Glutamatergic neuron (in vitro differentiated cells): ENCODE results near the gene SIL1. TPM values are rescaled to one million over a fixed set of nuclear protein-coding genes. Genes with fewer than 3 reads are reported as not detected.

ENCODE experiments used
- DNase-seq: peaks from one replicate; pipeline ENCODE4 v3.0.0; 2022
- H3K27ac Mint-ChIP-seq: one replicate; pipeline ENCODE4 v1.8.0; 2020; ENCODE audit warnings: mild to moderate bottlenecking, mixed read lengths, inconsistent platforms; ENCODE audit not compliant: unreplicated experiment
- H3K27me3 Mint-ChIP-seq: one replicate; pipeline ENCODE4 v1.8.0; 2020; ENCODE audit warnings: mild to moderate bottlenecking, moderate library complexity, mixed read lengths, inconsistent platforms; ENCODE audit not compliant: unreplicated experiment
- H3K36me3 Mint-ChIP-seq: one replicate; pipeline ENCODE4 v1.8.0; 2020; ENCODE audit warnings: mild to moderate bottlenecking, mixed read lengths, inconsistent platforms; ENCODE audit not compliant: unreplicated experiment
- H3K4me1 Mint-ChIP-seq: one replicate; pipeline ENCODE4 v1.8.0; 2020; ENCODE audit warnings: mild to moderate bottlenecking, low read depth, mixed read lengths, inconsistent platforms; ENCODE audit not compliant: unreplicated experiment
- H3K4me3 Mint-ChIP-seq: one replicate; pipeline ENCODE4 v1.8.0; 2020; ENCODE audit warnings: mild to moderate bottlenecking, mixed read lengths, inconsistent platforms; ENCODE audit not compliant: unreplicated experiment
- H3K9me3 Mint-ChIP-seq: one replicate; pipeline ENCODE4 v1.8.0; 2020; ENCODE audit warnings: mild to moderate bottlenecking, moderate library complexity, mixed read lengths, inconsistent platforms; ENCODE audit not compliant: unreplicated experiment
- CTCF ChIP-seq: fragments of 200-600 bp; sonication (generic); IDR thresholded peaks from one replicate; pipeline ENCODE4 v1.5.0; 2021; ENCODE audit not compliant: partially characterized antibody, unreplicated experiment
- total RNA-seq: library from RNA; stranded (reverse); fragmentation: NEBNext Ultra II Directional; extraction: Animal tissue kit (Norgen Biotek cat#: 25700); gene quantifications from one replicate; pipeline ENCODE4 v1.2.1, GENCODE V29; 2021; ENCODE audit not compliant: unreplicated experiment

SIL1 gene
- total RNA-seq, 1 donor from 2014 or later = 15.9 TPM

GRCh38 chr5:138909734-138910133 lies 288.4 kb downstream of the SIL1 start:
- no peaks in the 10 kb centered on the region for H3K36me3 Mint-ChIP-seq
- H3K9me3 Mint-ChIP-seq = peaks cover 6% of the 10 kb centered on the region

GRCh38 chr5:138905541-138905940 lies 292.6 kb downstream of the SIL1 start:
- no peak for DNase-seq
- no peak overlapping the region for H3K27ac Mint-ChIP-seq
- no peak for TF ChIP-seq CTCF
- H3K4me3 Mint-ChIP-seq = no peak overlapping the region
- H3K9me3 Mint-ChIP-seq = peaks cover 8% of the 10 kb centered on the region
- peaks cover 5% of the 10 kb centered on the region for H3K36me3 Mint-ChIP-seq
- H3K27me3 Mint-ChIP-seq = peaks cover 4% of the 10 kb centered on the region
- H3K4me1 Mint-ChIP-seq = peaks cover 23% of the 10 kb centered on the region

More at GRCh38 chr5:138909734-138910133, 288.4 kb downstream of the SIL1 start:
- TF ChIP-seq CTCF = no peak
- Mint-ChIP-seq H3K27ac (no peak overlapping the region), H3K27me3 (peaks cover 4% of the 10 kb centered on the region), H3K4me3 (no peak overlapping the region), H3K4me1 (peaks cover 21% of the 10 kb centered on the region)
- DNase-seq = no peak

GRCh38 chr5:138903130-138903775 lies 294.9 kb downstream of the SIL1 start:
- peaks cover 5% of the 10 kb centered on the region for H3K36me3 Mint-ChIP-seq
- H3K9me3 Mint-ChIP-seq = peaks cover 10% of the 10 kb centered on the region
- TF ChIP-seq CTCF = no peak
- no peak overlapping the region for H3K27ac Mint-ChIP-seq
- no peak overlapping the region for H3K4me3 Mint-ChIP-seq
- H3K4me1 Mint-ChIP-seq = peaks cover 10% of the 10 kb centered on the region
- peaks cover 2% of the 10 kb centered on the region for H3K27me3 Mint-ChIP-seq
- no peak for DNase-seq

- H3K4me1 Mint-ChIP-seq = peaks cover 10% of the 10 kb centered on the region
- no peak overlapping the region for H3K4me3 Mint-ChIP-seq
- no peak for TF ChIP-seq CTCF
- DNase-seq = no peak
- peaks cover 5% of the 10 kb centered on the region for H3K36me3 Mint-ChIP-seq
- H3K9me3 Mint-ChIP-seq = peaks cover 9% of the 10 kb centered on the region
- no peaks in the 10 kb centered on the region for H3K27me3 Mint-ChIP-seq
- H3K27ac Mint-ChIP-seq = peak overlapping the region; percentile 79
Observed at GRCh38 chr5:138901716-138902115, 296.5 kb downstream of the SIL1 start.

- H3K4me3 Mint-ChIP-seq = no peak overlapping the region
- peaks cover 5% of the 10 kb centered on the region for H3K36me3 Mint-ChIP-seq
- TF ChIP-seq CTCF = no peak
- DNase-seq = no peak
- H3K27me3 Mint-ChIP-seq = no peaks in the 10 kb centered on the region
- H3K27ac Mint-ChIP-seq = no peak overlapping the region
- peaks cover 11% of the 10 kb centered on the region for H3K4me1 Mint-ChIP-seq
- H3K9me3 Mint-ChIP-seq = peaks cover 7% of the 10 kb centered on the region
Observed at GRCh38 chr5:138900281-138900965, 297.7 kb downstream of the SIL1 start.
